B cell (primary cell): ENCODE data around the gene CUL1. TPM values are rescaled to one million over a fixed set of nuclear protein-coding genes. Genes with fewer than 3 reads are reported as not detected.

ENCODE experiments used
- ATAC-seq: fragments of 200-7000 bp; cut with Tn5 transposase; one replicate; pipeline ENCODE4 v1.10.0; 2021; ENCODE audit warnings: low read depth, mild to moderate bottlenecking, moderate number of reproducible peaks, moderate library complexity
- CTCF ChIA-PET: fragments of 350-600 bp; sonication (Branson Sonifier 250); formaldehyde crosslinking; loops from one replicate; lab custom pipeline; 2021; ENCODE audit warnings: antibody characterized with exemption, inconsistent platforms; lab: Charles Lee
- POLR2A ChIA-PET: fragments of 350-600 bp; sonication (Branson Sonifier 250); formaldehyde crosslinking; loops from one replicate; lab custom pipeline; 2021; ENCODE audit warnings: antibody characterized with exemption; lab: Charles Lee
- DNase-seq: peaks from one replicate; pipeline ENCODE4 v3.0.0; 2013
- H2AFZ ChIP-seq: 2 replicates; pipeline ENCODE4 v1.6.1; 2012; ENCODE audit warnings: mild to moderate bottlenecking, low read depth, low read length; ENCODE audit not compliant: insufficient read depth, poor library complexity, severe bottlenecking
- H3K27ac ChIP-seq, 2 donors: 1 replicate in 1 of 2; 2 replicates in 1 of 2; pipeline ENCODE4 v1.5.1; 2012 to 2013; ENCODE audit warnings: low read length in 2 of 2, mild to moderate bottlenecking in 2 of 2, moderate library complexity in 1 of 2
- H3K27me3 ChIP-seq, 4 experiments: fragments of 200-600 bp in 1 of 4; sonication (generic) in 1 of 4; replicated peaks in 1 of 4; 1 replicate in 2 of 4; 2 replicates in 2 of 4; pipeline versions ENCODE4 v1.6.1 to v1.7.0; 2013 to 2016; ENCODE audit warnings: low read length in 3 of 4, mild to moderate bottlenecking in 2 of 4, mixed read lengths in 1 of 4, moderate library complexity in 1 of 4; ENCODE audit not compliant: insufficient read depth in 4 of 4, control insufficient read depth in 3 of 4; ENCODE audit errors: control extremely low read depth in 1 of 4
- H3K36me3 ChIP-seq, 2 experiments: replicated peaks in 1 of 2; 1 replicate in 1 of 2; 2 replicates in 1 of 2; pipeline versions ENCODE4 v1.6.1 to v1.7.1; 2013; ENCODE audit warnings: low read length in 1 of 2; ENCODE audit not compliant: insufficient read depth in 2 of 2, control insufficient read depth in 1 of 2; ENCODE audit errors: control extremely low read depth in 1 of 2, extremely low read depth in 1 of 2
- H3K4me1 ChIP-seq, 2 donors: fragments of 200-600 bp in 1 of 2; sonication (generic) in 1 of 2; 1 replicate in 1 of 2; 2 replicates in 1 of 2; pipeline versions ENCODE4 v1.5.1 to v1.6.1; 2013 to 2017; ENCODE audit warnings: low read length in 2 of 2; ENCODE audit not compliant: control insufficient read depth in 2 of 2, insufficient read depth in 2 of 2
- H3K4me2 ChIP-seq: replicated peaks from 2 replicates; pipeline ENCODE3; 2012; ENCODE audit warnings: mild to moderate bottlenecking, low read depth, low read length; ENCODE audit not compliant: poor library complexity, severe bottlenecking
- H3K4me3 ChIP-seq, 5 experiments: fragments of 200-600 bp in 1 of 5; sonication (generic) in 1 of 5; 1 replicate in 3 of 5; 2 replicates in 2 of 5; pipeline versions ENCODE4 v1.5.1 to v1.7.0; 2011 to 2016; ENCODE audit warnings: low read length in 4 of 5, mild to moderate bottlenecking in 4 of 5, low read depth in 2 of 5, control low read depth in 1 of 5, moderate library complexity in 1 of 5; ENCODE audit not compliant: insufficient read depth in 1 of 5; ENCODE audit errors: control extremely low read depth in 1 of 5, extremely low read depth in 1 of 5
- H3K79me2 ChIP-seq: fragments of 200-600 bp; sonication (generic); one replicate; pipeline ENCODE4 v1.6.0; 2016; ENCODE audit warnings: low read length; ENCODE audit not compliant: control insufficient read depth, insufficient read depth
- H3K9ac ChIP-seq: fragments of 200-600 bp; sonication (generic); 2 replicates; pipeline ENCODE4 v1.6.1; 2017; ENCODE audit warnings: mild to moderate bottlenecking, low read length, moderate library complexity
- H3K9me3 ChIP-seq, 3 donors: one replicate each; pipeline versions ENCODE4 v1.6.1 to v1.7.1; 2013; ENCODE audit warnings: low read length in 2 of 3; ENCODE audit not compliant: control insufficient read depth in 2 of 3, insufficient read depth in 1 of 3; ENCODE audit errors: control extremely low read depth in 1 of 3
- H4K20me1 ChIP-seq: 2 replicates; pipeline ENCODE4 v1.6.0; 2012; ENCODE audit warnings: mild to moderate bottlenecking, low read length; ENCODE audit not compliant: insufficient read depth, control insufficient read depth, poor library complexity, severe bottlenecking
- H3K27ac Mint-ChIP-seq: one replicate; pipeline ENCODE4 v1.8.0; 2021; ENCODE audit warnings: mixed read lengths
- H3K27me3 Mint-ChIP-seq: one replicate; pipeline ENCODE4 v1.8.0; 2021; ENCODE audit warnings: mixed read lengths
- H3K4me1 Mint-ChIP-seq: one replicate; pipeline ENCODE4 v1.8.0; 2021; ENCODE audit warnings: mixed read lengths
- H3K4me3 Mint-ChIP-seq: one replicate; pipeline ENCODE4 v1.8.0; 2021; ENCODE audit warnings: mixed read lengths
- H3K9me3 Mint-ChIP-seq: one replicate; pipeline ENCODE4 v1.8.0; 2022; ENCODE audit warnings: mixed read lengths; ENCODE audit not compliant: insufficient read depth
- CTCF ChIP-seq: fragments of 200-600 bp; IDR thresholded peaks from one replicate; pipeline ENCODE4 v1.8.0; 2022; ENCODE audit warnings: antibody characterized with exemption, mild to moderate bottlenecking
- EZH2 ChIP-seq: IDR thresholded peaks from 2 replicates; pipeline ENCODE4 v1.6.1; 2012; ENCODE audit warnings: borderline replicate concordance, low read depth, mild to moderate bottlenecking, moderate library complexity, low read length; ENCODE audit not compliant: insufficient read depth, poor library complexity, severe bottlenecking
- WGBS: methylation state at CpG from one replicate; pipeline ENCODE4 v1.1.5; 2013; ENCODE audit warnings: missing lambda C conversion rate; ENCODE audit not compliant: insufficient coverage; 5-methylcytosine and 5-hydroxymethylcytosine counted together
- intact Hi-C: fragments of 100-400 bp; cut with micrococcal nuclease; formaldehyde crosslinking; loops from one replicate; pipeline ENCODE4 v1.10.0; 2022
- polyA plus RNA-seq: library from polyadenylated mRNA; depleted of rRNA; stranded (reverse); fragments of >200 nt; gene quantifications from 2 replicates; pipeline ENCODE4 v1.2.3, GENCODE V29; 2012
- total RNA-seq, 2 donors: library from RNA; stranded (reverse); fragments of 120-200 nt in 1 of 2; gene quantifications; 1 replicate in 1 of 2; 2 replicates in 1 of 2; pipeline versions ENCODE4 v1.2.3 to v1.2.4, GENCODE V29; 2013 to 2022

Gene CUL1
- total and polyA plus RNA-seq, 2 donors (not counting 1 experiment from before 2014, with no cell fraction given), result 26.9 to 51.1 TPM

GRCh38 chr7:148803094-148803493 lies 104.4 kb downstream of the CUL1 start:
- ChIA-PET CTCF (no interaction called here), POLR2A (no interaction called here)
- no peak overlapping the region for H3K9ac ChIP-seq
- Mint-ChIP-seq H3K27ac (no peak overlapping the region), H3K9me3 (no peaks in the 10 kb centered on the region), H3K4me1 (no peaks in the 10 kb centered on the region), H3K27me3 (no peaks in the 10 kb centered on the region), H3K4me3 (no peak overlapping the region)
- 94% methylated on average over 4 of the region's 5 CpGs for WGBS
- H3K79me2 ChIP-seq, result no peaks in the 10 kb centered on the region
- intact Hi-C loops, result no loop called here
- no peaks in the 10 kb centered on the region for H3K27me3 ChIP-seq
- H4K20me1 ChIP-seq, result no peaks in the 10 kb centered on the region
- TF ChIP-seq EZH2 (no peak), CTCF (no peak)
- H3K4me1 ChIP-seq, result no peaks in the 10 kb centered on the region
- no peak overlapping the region for H3K4me3 ChIP-seq
- DNase-seq (no peak), ATAC-seq (no peak)
- no peaks in the 10 kb centered on the region for H3K9me3 ChIP-seq
- no peak overlapping the region for H2AFZ ChIP-seq
- no peak overlapping the region for H3K4me2 ChIP-seq
- H3K36me3 ChIP-seq, result peaks cover 14 to 45% of the 10 kb centered on the region in 2 experiments
- H3K27ac ChIP-seq, result no peak overlapping the region

- H3K9me3 Mint-ChIP-seq, result no peaks in the 10 kb centered on the region
- no peak overlapping the region for H3K4me2 ChIP-seq
- no peak for TF ChIP-seq EZH2
- no peak for TF ChIP-seq CTCF
- H3K4me1 Mint-ChIP-seq, result no peaks in the 10 kb centered on the region
- no peaks in the 10 kb centered on the region for H3K9me3 ChIP-seq
- ChIA-PET POLR2A (no interaction called here), CTCF (interaction anchor here (1.9 kb wide), 1 partner anchor 9 kb away, joined by 4 read pairs; no protein-coding TSS in a partner anchor)
- H3K27me3 Mint-ChIP-seq, result no peaks in the 10 kb centered on the region
- no peak overlapping the region for H3K27ac Mint-ChIP-seq
- H4K20me1 ChIP-seq, result no peaks in the 10 kb centered on the region
- no peak overlapping the region for H3K27ac ChIP-seq
- H3K4me3 ChIP-seq, result no peak overlapping the region
- no peak overlapping the region for H2AFZ ChIP-seq
- no peaks in the 10 kb centered on the region for H3K27me3 ChIP-seq
- H3K4me1 ChIP-seq, result no peaks in the 10 kb centered on the region
- peaks cover 8 to 36% of the 10 kb centered on the region in 2 experiments for H3K36me3 ChIP-seq
- DNase-seq (no peak), ATAC-seq (no peak)
- no peak overlapping the region for H3K9ac ChIP-seq
- H3K4me3 Mint-ChIP-seq, result no peak overlapping the region
- intact Hi-C loops, result no loop called here
- H3K79me2 ChIP-seq, result no peaks in the 10 kb centered on the region
- WGBS, result 80% methylated on average over 7 of the region's 10 CpGs
These were observed 105.9 kb downstream of the CUL1 start for GRCh38 chr7:148804343-148805235.
